Fibroblast of the conjunctiva (primary cell): ENCODE results near the gene AK8.
A peak's percentile ranks its signal among the peaks of the same experiment; 100 is the strongest.
"Not testable (repeated sequence)": the region's sequence is repeated elsewhere in the genome, so short reads cannot be mapped to it uniquely, and the experiment has no call there.

Experiments used
- DNase-seq: peaks from one replicate; pipeline ENCODE4 v3.0.0-alpha.2; 2010; ENCODE audit warnings: low read depth

Gene AK8

DNA sequence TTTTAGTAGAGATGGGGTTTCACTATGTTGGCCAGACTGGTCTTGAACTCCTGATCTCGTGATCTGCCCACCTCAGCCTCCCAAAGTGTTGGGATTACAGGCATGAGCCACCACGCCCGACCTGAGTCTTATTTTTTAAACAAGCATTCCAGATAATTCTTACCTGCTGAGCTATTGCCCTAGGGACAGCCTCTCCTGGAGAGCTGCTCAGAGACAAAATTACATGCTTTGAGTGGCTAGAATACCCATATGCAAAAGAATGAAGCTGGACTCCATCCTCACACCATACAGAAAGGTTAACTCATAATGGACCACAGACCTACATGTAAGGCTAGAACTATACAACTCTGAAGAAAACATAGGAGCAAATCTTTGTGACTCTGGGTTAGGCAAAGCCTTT is 166.2 kb downstream of the AK8 start:
- DNase-seq = no peak

DNA sequence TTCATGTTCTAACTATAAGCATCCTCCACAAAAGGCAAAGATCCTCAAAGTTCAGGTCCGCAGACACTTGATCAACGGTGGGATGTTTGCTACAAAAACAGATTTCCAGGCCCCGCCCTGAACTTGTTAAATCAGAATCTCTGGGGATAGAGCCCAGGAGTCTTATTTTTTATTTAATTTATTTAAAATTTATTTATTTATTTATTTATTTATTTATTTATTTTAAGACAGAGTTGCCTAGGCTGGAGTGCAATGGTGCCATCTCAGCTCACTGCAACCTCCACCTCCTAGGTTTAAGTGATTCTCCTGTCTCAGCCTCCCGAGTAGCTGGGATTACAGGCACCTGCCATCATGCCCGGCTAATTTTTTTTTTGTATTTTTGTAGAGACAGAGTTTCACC is 166.9 kb downstream of the AK8 start:
- DNase-seq = not testable (repeated sequence)

DNA sequence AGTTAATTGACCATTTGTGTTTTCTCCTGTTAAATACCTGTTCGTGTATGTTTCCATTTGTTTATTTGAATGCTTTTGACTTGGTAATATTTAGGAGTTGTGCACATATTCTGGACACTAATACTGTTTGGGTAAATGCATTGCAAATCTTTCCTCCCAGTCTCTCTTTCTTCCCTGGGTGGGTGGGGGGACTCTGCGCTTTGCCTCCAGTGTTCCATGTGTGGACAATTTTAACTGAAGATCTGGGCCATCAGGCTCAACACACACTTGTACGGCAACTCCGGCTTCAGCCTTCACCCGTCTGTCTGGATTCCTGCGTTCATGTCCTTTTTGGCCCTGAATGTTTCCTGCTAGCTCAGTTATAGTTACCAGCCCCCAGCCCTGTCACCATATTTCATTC is 167.8 kb downstream of the AK8 start:
- no peak for DNase-seq

DNA sequence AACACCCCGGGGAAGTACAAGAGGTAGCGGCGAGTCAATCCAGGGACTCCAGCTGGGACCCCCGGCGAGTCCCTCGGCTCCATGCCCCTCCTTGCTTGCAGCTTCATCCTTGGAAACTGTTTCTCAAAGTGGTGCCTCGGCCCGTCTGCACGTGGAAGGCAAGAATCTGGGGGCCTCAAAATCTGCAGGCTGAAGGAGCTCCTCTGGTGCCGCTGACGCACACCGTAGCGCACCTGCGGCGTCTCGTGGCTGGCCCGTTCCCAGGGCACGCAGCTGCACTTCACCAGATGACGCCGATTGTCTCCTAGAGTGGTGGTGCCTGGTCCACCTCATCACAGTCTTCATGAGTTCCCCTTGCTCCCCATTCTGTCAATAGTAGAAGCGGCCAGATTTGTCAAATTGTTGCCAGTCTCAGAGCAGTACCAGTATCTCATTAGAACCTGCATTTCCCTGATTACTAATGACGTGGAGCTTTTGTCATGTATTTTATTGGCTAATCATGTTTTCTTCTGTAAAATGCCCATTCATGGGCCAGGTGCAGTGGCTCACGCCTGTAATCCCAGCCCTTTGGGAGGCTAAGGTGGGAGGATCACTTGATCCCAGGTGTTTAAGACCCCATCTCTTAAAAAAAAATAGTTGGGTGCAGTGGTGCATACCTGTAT is 169.2 kb downstream of the AK8 start:
- no peak for DNase-seq

DNA sequence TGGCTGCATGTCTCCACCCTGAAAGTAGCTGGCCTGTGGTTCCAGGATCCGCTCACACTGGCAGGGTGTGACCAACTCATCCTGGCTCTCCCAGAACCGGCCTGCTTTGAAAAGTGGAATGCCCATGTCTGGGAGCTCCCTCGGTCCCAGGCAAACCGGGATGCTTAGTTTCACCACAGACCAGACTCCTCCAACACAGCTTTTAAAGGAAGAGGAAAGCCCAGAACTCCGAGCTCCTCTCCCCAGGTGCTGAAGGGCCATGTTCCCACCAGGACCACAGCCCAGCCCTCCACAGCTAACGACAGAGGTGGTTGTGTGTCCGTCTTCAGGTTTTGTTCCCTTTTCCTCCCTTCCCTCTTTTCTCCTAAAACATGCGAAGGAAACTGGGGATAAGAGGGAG is 169.8 kb downstream of the AK8 start:
- DNase-seq = no peak

DNA sequence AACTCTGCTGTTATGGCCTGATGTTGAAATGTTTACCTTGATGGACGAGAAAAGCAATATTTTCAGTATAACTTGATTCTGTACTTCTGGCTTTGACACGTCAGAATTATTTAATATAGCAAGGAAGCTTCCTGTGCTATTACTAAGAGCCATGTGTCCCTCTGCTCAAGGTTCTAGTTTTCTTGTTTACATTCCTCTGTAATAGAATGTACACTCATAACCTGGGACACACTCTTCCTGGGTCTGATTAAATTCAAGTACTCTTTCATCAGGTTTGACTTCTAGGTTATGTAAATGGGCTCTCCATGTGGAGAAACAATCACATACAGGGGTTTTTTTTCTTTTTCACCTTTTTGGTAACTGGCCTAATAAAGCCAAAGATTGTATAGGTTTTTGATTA is 174.7 kb downstream of the AK8 start:
- DNase-seq = no peak

DNA sequence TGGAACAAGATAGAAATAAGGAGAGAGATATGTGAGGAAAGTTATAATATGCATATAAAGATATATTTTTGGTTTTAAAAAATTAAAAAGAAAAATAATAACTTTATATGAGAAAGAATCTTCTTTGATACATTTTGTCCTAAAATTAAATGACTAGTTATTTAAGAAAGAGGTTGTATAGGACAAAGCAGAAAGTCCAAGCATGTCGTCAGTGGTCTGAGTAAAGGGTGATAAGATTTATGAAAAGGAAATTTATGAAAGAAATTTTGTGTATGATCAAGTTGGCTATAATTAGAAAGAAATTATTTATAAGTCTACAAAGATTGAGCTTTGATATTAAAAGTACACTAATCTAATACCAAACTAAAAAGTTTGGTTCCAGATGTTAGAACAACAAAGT is 175.8 kb downstream of the AK8 start:
- no peak for DNase-seq

DNA sequence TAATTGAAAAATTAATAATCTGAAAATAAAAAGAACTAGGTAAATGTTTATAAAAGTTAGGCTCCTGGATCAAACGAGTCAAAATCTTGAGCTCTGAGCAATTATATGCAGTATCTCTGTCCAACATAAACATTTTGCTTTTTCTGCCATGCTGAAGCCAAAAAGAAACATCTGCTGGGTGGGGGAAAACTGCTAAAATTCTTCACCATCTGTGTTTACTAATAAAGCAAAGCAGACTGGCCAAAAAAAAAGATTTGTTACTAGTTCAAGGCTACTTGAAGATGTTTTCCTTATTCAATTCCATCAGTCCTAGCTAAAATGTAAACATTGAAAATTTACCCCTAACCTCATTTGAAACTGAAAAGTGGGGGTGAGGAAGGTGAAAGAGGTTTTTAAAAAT is 178.1 kb downstream of the AK8 start:
- peak; percentile 4 for DNase-seq

DNA sequence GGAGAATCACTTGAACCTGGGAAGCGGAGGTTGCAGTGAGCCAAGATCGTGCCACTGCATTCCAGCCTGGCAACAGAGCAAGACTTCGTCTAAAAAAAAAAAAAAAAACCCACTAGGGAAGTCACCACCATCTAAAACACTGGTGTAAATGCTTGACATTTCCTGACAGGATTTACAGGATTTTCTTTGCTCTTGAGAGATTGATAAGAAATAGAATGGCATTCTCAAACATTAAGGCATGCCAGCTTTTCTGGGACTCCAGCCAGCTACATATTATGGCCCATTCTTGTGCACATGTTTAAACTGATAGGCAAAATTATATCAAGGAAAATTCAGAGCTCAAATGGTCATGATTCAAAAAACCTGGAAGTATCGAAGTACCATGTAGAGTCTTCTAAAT is 179.1 kb downstream of the AK8 start:
- no peak for DNase-seq

DNA sequence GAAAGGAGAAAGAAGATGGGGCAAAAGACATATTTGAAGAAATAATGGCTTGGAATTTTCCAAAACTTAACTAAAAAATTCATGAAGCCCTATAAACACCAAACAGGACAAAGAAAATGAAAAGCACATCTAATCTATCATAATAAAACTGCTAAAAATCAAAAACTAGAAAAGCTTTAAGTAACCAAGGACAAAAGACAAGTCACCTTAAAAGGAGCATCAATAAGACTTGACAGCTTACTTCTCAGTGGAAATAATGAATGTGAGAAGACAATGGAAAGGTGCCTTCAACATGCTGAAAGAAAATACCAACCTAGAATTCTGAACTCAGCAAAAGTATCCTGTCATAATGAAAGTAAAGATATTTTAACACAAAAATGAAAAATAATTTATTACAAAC is 180.9 kb downstream of the AK8 start:
- DNase-seq = no peak

DNA sequence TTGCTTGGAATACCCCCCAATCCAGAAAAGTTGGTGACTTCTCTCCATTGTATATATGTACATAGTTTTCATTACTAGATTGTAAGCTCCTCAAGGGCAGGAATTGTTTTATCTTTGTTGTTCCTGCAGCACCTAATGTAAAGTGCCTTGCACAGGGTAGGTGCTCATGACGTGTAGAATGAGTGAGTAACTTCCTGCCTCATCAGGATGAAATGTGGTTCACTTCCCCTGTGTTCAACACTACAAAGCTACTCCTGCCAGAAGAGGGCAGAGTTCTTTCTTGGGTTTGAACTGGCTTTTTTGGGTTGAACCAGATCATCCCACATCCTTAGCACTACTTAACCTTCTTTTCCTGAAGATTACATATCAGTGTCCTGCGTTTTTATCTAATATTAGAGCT is 183.9 kb downstream of the AK8 start:
- DNase-seq = no peak

DNA sequence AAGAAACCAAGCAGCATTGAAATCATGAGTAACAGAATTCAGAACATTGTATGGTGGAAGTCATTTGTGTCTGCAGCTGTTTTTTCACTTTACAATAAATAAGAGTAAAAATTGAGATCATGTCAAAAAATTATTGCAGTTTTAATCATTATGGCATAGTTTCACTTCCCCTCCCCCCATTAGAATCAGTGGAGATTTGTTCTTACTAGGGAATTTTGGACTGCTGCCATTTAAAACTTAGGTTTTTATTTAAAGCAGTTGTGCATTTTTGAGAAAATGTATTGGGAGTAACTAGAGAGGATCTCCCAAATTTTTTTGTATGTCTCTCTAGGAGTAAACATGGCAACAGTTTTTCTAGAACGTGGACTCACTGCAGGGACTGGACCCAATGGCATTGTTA is 187.4 kb downstream of the AK8 start:
- no peak for DNase-seq

DNA sequence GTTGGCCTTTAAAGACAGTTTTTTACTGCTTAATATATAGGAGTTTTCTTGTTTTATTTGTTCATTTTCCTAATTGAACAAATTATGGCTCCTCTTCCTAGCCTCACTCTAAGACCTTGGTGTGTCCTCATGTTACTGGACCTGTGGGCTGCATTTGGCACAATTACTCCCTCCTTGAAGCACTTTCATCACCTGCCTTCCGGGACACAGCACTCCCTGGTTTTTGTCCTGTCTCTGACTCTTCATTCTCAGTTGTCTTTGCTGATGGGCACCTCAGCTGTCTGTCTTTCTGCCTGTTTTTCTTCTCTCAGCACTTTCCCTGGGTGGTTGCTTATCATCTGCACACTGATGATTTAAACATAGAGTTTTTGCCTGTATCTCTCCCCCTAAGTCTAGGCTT is 194.2 kb downstream of the AK8 start:
- no peak for DNase-seq

DNA sequence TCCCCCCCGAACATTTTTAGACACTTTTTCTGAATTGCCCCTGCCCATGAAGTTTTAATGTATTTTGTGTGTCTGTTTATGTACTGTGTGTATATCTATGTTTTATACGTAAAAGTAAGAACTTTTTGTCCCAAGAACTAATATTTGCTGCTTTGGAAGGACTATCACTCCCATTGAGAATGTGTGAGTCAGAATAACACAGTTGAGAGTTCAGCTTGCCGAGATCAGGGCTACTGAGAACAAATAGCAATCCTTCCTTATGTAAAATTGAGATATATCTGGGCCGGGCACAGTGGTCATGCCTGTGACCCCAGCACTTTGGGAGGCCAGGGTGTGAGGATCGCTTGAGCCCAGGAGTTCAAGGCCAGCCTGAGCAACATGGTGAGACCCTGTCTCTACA is 196.5 kb downstream of the AK8 start:
- no peak for DNase-seq

DNA sequence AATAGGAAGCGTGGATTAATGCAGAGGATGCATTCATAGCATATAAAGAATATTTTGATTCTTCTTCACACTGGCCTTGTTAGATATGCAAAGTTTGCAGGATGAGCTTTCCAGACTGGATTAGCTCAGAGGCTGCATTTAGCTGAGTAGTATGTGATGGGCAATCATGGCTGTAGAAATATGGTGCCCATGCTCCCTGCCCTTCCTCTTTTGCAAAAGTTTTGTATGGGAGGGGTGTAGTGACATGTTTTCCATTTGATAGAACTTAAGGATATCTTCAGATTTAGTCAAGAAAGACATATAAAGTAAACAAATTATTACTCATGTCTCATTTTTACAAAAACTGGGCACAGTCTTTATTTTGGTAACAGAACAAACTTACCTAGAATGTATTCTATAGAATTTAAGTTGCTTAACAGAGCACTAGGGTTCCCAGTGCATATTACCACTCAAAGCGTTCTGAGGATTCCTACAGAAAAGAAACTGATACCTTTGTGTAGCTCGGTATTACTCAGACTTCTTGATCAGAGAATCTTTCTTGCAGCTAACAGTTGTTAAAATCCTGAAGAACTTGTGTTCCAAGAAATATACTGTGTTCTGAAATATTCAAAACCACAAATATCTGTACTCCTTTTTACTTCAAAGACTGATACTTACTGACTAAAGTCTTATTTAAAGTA is 198.0 kb downstream of the AK8 start:
- no peak for DNase-seq

DNA sequence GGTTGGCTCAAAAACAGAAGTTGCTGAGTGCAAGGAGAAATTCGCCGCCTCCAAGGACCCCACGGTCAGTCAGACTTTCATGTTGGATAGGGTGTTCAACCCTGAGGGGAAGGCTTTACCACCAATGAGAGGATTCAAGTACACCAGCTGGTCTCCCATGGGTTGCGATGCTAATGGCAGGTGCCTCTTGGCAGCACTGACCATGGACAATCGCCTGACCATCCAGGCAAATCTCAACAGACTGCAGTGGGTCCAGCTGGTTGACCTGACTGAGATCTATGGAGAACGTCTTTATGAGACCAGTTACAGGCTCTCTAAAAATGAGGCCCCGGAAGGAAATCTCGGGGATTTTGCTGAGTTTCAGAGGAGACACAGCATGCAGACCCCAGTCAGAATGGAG is 200.1 kb downstream of the AK8 start:
- DNase-seq = no peak
